HG02973 (cell line): ENCODE results near the gene IFIT1.
A peak's percentile ranks its signal among the peaks of the same experiment; 100 is the strongest.
"Not testable (repeated sequence)": the region's sequence is repeated elsewhere in the genome, so short reads cannot be mapped to it uniquely, and the experiment has no call there.

ENCODE experiments used
- ATAC-seq: cut with Tn5 transposase; IDR thresholded peaks from one replicate; pipeline ENCODE4 v1.9.1; 2021; ENCODE audit warnings: moderate library complexity; ENCODE audit not compliant: unreplicated experiment

The IFIT1 gene

GRCh38 chr10:89395141-89395540 lies 2.7 kb downstream of the IFIT1 start:
- ATAC-seq: no peak

GRCh38 chr10:89398003-89398749 lies 5.8 kb downstream of the IFIT1 start:
- no peak for ATAC-seq

GRCh38 chr10:89399956-89400355 lies 7.5 kb downstream of the IFIT1 start:
- ATAC-seq: no peak

GRCh38 chr10:89403043-89403442 lies 10.6 kb downstream of the IFIT1 start:
- ATAC-seq: no peak

- ATAC-seq: no peak
Measured at GRCh38 chr10:89404104-89405047, 12.0 kb downstream of the IFIT1 start.

- ATAC-seq: not testable (repeated sequence)
Measured at GRCh38 chr10:89406178-89406577, 13.8 kb downstream of the IFIT1 start.

- ATAC-seq: not testable (repeated sequence)
Measured at GRCh38 chr10:89407792-89408191, 15.4 kb downstream of the IFIT1 start.

- ATAC-seq: not testable (repeated sequence)
Measured at GRCh38 chr10:89409282-89409681, 16.9 kb downstream of the IFIT1 start.

GRCh38 chr10:89410551-89410950 lies 18.1 kb downstream of the IFIT1 start:
- ATAC-seq: not testable (repeated sequence)

GRCh38 chr10:89411135-89411534 lies 18.7 kb downstream of the IFIT1 start:
- ATAC-seq: not testable (repeated sequence)

- ATAC-seq: not testable (repeated sequence)
Measured at GRCh38 chr10:89412276-89412675, 19.9 kb downstream of the IFIT1 start.

- no peak for ATAC-seq
Measured at GRCh38 chr10:89413398-89413912, 21.0 kb downstream of the IFIT1 start.

- ATAC-seq: peak; percentile 82
Measured at GRCh38 chr10:89414146-89414878, 21.9 kb downstream of the IFIT1 start, which contains the start of gene IFIT5. TSS of gene IFIT5 (plus strand) at chr10:89414568. CDS start at chr10:89414799, 231 bp downstream.

- ATAC-seq: peak; percentile 32
Measured at GRCh38 chr10:89414879-89415821, 22.7 kb downstream of the IFIT1 start.

- ATAC-seq: no peak
Measured at GRCh38 chr10:89416465-89416864, 24.0 kb downstream of the IFIT1 start.

GRCh38 chr10:89419548-89419947 lies 27.1 kb downstream of the IFIT1 start:
- ATAC-seq: no peak

- ATAC-seq: no peak
Measured at GRCh38 chr10:89421018-89421476, 28.6 kb downstream of the IFIT1 start.

GRCh38 chr10:89425000-89425399 lies 32.6 kb downstream of the IFIT1 start:
- ATAC-seq: no peak

- ATAC-seq: peak; percentile 70
Measured at GRCh38 chr10:89426230-89426868, 33.9 kb downstream of the IFIT1 start.
